NCI-H1417 treated with DMSO at 0.1 percent for 48 hours (cell line): Measurements from ENCODE around the gene TIAM2.
"Not testable (repeated sequence)": the region's sequence is repeated elsewhere in the genome, so short reads cannot be mapped to it uniquely, and the experiment has no call there.

Experiments
- DNase-seq: peaks from one replicate; lab custom pipeline; 2025; lab: John Stamatoyannopoulos, UW

Gene TIAM2

DNA sequence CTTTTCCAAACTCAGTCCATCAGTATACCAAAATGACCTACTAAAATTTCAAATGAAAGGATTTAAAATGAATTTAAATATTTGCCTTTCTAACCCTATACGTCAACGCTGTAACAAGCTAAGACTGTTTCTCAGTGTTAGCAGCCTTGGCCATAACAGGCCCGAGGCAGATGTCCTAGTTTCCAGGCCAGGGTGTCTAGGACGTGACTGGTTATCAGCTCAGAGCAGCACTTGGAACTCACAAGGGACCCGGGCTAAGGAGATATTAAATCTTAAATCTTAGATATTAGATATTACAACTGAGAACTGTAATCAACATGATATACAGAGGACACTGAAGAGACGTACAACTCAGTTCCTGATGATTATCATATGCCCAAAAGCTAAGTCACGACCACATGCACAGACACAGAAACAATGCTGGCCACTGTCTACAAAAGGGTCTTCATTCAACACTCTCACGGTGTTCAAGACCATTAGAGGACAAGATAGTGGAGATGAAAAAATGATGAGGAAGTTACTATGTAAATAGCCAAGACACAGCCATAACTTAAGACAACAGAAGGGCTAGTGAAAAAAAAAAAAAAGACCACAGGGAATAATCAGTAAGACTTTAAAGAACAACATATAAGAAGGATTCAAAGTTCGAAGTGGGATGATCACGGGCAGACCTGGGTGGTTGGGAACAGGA, 268.4 kb downstream of the TIAM2 start, which contains the start of gene CLDN20:
Gene CLDN20 (plus strand): TSS at position 641 of the 691 bp plus-strand sequence. CDS start 11,707 bp downstream, outside the sequence.
- no peak for DNase-seq

- DNase-seq, result no peak
These were observed 269.7 kb downstream of the TIAM2 start for GRCh38 chr6:155264693-155265320.

DNA sequence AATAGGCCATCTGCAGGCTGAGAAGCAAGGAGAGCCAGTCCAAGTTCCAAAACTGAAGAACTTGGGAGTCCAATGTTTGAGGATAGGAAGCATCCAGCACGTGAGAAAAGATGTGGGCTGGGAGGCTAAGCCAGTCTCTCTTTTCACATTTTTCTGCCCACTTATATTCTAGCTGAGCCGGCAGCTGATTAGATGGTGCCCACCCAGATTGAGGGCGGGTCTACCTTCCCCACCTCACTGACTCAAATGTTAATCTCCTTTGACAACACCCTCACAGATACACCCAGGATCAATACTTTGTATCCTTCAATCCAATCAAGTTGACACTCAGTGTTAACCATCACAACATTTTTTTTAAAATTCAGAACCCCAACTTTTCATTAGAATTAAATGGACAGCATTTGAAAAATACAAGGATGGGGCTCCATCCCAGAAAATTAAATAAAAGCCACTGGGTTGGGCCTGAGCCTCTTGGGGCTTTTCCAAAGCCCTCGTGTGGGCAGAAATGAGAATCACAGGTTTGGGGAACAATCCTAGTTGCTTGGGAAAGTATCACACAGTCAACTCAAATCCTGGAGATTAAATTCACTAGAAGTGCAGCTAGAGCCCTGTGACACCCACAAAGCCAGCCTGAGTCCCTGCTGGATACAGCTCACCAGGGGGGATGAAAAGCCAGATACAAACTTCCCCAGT, 270.9 kb downstream of the TIAM2 start:
- no peak for DNase-seq

- DNase-seq, result no peak
These were observed 272.3 kb downstream of the TIAM2 start for GRCh38 chr6:155267411-155267810.

GRCh38 chr6:155268088-155268867, 273.2 kb downstream of the TIAM2 start:
- not testable (repeated sequence) for DNase-seq

DNA sequence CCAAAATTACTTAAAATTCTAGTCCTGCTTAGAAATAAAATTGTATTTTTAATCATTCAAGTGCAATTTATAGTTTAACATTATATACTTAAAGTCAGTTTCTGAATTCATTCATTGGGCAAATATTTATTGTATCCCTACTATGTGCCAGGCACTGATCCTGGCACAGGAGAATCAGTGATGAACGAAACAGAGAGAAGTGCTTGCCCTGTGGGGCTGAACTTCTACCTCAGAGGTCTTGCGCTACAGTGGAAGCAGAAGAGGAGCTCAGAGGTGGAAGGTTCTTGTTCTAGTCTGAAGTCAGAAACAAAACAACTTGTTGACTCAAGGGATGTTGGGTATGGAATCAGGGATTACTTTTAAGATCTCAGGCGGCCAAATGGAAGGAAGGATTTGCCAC, 274.6 kb downstream of the TIAM2 start:
- DNase-seq, result no peak

DNA sequence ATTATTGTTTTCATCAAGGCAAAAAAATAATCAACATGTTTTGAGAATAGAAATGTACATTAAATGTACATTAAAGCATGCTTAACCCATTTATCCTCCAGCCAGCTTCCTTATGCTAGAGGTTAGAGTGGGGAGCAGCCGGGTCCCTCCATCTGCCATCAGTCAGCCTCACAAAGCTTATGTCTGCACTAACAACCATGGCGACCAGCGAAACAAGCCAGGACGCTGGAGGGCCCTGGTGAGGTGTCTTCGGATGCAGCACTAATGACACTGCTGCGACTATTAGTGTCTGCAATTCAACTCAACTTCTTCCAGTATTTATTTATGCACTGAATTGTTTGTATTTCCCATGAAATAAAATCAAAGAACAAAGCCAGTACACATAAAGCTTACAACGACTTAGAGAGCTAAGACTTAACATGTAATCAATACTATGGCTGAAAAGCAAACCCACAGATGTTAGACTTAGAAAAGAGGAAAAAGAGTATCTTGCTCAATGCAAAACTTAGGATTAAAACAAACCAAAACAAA, 275.5 kb downstream of the TIAM2 start:
- DNase-seq, result no peak

DNA sequence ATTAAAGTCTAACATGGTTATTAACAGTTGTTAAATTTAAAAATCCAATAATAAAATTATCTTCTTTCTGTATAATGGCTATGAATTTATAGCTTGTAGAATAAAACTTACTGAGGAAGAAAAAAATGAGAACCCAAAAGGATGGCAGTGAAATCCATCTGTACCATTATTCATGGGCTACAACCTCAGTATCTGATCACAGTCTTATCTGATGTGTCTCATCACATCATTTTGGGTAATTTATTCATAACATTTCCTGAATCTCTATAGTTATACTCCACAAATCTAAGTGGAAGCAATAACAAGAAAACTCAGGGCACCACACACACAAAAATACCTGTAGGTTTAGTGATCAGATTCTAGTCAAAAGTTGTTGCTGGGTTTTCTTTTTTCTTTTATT, 276.0 kb downstream of the TIAM2 start:
- no peak for DNase-seq

- no peak for DNase-seq
These were observed 277.5 kb downstream of the TIAM2 start for GRCh38 chr6:155272353-155273232.

DNA sequence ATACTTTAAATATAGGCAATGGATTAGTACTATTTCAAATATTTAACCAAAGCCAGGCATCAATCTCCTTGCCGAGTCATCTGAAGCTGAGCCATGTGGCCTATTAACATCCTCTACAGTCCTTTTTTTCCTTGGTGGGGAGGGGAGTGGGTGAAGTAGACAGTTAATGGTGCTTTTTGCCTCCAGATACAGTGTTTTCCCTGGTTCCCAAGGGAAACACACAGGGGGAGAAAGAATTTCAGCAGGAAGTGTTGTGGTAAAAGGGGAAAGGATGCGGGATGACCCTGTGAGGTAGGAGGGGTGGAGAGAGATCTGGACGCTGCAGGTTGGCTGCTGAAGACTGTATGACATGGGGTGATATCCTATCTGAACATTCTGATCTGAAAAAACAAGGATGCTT, 278.3 kb downstream of the TIAM2 start:
- no peak for DNase-seq

DNA sequence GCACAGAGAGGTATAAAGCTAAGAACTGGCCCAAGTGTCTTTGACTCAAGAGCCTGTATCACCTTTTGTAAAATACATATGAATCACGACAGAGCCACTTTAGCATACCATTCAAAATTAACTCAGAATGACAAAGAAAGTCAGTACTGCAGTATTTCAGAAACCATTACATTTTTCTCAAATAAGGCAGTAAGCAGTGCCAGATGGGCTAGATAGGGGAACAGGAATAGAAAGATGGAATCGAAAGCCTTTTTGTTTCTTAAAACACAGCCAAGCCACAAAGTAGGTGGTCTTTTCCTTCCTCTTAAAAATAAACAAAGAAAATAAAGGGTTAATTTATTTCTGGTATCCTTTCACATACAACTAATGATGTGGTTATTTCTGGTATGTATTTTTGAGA, 279.0 kb downstream of the TIAM2 start:
- no peak for DNase-seq

GRCh38 chr6:155274533-155274932, 279.4 kb downstream of the TIAM2 start:
- DNase-seq, result no peak

DNA sequence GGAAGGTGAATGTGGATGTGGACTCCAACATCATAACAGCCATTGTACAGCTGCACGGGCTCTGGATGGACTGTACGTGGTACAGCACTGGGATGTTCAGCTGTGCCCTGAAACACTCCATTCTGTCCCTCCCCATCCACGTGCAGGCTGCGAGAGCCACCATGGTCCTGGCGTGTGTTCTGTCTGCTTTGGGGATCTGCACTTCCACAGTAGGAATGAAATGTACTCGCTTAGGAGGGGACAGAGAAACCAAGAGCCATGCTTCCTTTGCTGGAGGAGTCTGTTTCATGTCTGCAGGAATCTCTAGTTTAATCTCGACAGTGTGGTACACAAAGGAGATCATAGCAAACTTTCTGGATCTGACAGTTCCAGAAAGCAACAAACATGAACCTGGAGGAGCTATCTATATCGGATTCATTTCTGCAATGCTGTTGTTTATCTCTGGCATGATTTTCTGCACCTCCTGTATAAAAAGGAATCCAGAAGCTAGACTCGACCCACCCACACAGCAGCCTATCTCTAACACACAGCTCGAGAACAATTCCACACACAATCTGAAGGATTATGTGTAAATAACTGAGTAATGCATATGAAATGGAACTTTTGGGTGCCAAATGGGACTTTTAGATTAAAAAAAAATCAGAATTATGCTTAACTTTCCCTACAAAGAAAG, 280.8 kb downstream of the TIAM2 start:
- no peak for DNase-seq

- DNase-seq, result no peak
These were observed 281.5 kb downstream of the TIAM2 start for GRCh38 chr6:155276638-155277037.

- no peak for DNase-seq
These were observed 283.4 kb downstream of the TIAM2 start for GRCh38 chr6:155278319-155279049.

DNA sequence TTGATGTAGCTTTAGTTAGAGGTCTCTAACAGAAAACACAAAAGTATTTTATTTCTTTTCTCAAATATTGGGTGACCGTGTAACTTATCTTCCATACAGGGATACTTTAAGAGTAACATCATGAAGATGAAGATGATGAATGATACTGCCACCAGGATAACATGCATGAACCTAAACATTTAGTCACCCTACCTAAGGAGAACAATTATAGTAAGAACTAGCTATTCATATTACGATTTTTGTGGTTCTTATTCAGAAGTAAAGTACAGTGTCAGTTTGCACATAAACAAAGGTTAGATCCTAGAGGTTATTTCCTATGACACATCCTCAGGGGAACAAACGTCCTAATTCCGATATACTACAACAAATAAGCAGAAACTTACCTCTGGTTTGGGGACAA, 289.7 kb downstream of the TIAM2 start:
- DNase-seq, result no peak

DNA sequence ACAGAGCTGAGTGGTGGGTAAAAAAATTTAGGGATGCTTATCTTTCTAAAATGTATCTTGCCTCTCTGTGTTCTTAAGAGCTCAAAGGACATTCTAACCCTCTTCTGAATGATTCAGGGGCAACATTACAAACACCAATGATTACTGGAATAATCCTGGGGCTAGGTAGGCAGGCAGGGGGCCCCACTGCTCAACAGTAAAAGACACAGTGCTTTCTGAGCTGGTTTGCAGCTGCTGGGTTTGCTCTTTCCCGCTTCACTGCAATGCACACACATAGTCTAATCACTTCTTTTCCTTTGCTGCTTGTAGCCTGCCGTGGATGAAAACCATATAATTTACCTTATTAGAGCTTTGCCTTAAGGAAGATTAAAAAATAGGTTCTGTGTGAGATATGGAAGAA, 292.6 kb downstream of the TIAM2 start:
- DNase-seq, result no peak

DNA sequence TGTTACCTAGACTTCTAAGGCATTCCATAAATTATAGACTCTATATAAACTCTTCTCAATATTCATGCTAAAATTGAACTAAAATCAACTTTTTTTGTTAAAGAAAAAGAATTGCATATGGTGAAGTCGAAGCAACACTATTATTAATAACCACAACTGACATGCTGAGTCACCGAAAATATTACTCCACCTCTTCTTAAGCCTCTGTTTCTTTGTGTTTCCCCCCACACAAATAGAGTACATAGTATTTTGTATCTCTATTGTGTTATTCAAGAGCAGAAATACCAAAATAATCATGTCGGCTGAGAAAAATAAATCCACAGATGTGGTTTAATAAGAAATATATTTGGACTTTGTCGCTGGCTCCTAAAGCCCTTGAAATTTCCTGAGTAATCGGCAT, 295.4 kb downstream of the TIAM2 start:
- DNase-seq, result no peak

- no peak for DNase-seq
These were observed 296.2 kb downstream of the TIAM2 start for GRCh38 chr6:155291291-155291690.

GRCh38 chr6:155292711-155293110, 297.6 kb downstream of the TIAM2 start:
- DNase-seq, result no peak
